GM23248 (cell line): ENCODE measurements around the gene FAM180A. TPM values are rescaled to one million over a fixed set of nuclear protein-coding genes. Genes with fewer than 3 reads are reported as not detected.

ENCODE experiments used
- DNase-seq: peaks from one replicate; pipeline ENCODE4 v3.0.0-alpha.2; 2015
- H2AFZ ChIP-seq: fragments of 200-600 bp; sonication (generic); 2 replicates; pipeline ENCODE4 v1.6.1; 2016; ENCODE audit warnings: antibody characterized with exemption
- H3F3A ChIP-seq: fragments of 200-600 bp; sonication (generic); 2 replicates; pipeline ENCODE4 v1.6.1; 2016; ENCODE audit warnings: mild to moderate bottlenecking, antibody characterized with exemption, mixed run types; ENCODE audit not compliant: insufficient read depth
- H3K27ac ChIP-seq: fragments of 200-600 bp; sonication (generic); 2 replicates; pipeline ENCODE4 v1.5.1; 2016; ENCODE audit warnings: mild to moderate bottlenecking
- H3K27me3 ChIP-seq: fragments of 200-600 bp; sonication (generic); replicated peaks from 2 replicates; pipeline ENCODE4 v1.6.1; 2016; ENCODE audit warnings: mild to moderate bottlenecking; ENCODE audit not compliant: insufficient read depth
- H3K36me3 ChIP-seq: fragments of 200-600 bp; sonication (generic); 2 replicates; pipeline ENCODE4 v1.6.1; 2016; ENCODE audit warnings: low read depth, mild to moderate bottlenecking
- H3K4me1 ChIP-seq: fragments of 200-600 bp; sonication (generic); 2 replicates; pipeline ENCODE4 v1.6.1; 2016; ENCODE audit warnings: mild to moderate bottlenecking; ENCODE audit not compliant: insufficient read depth
- H3K4me2 ChIP-seq: fragments of 200-600 bp; sonication (generic); one replicate; pipeline ENCODE4 v1.6.1; 2016; ENCODE audit warnings: mild to moderate bottlenecking; ENCODE audit not compliant: unreplicated experiment
- H3K4me3 ChIP-seq: fragments of 200-600 bp; sonication (generic); 2 replicates; pipeline ENCODE4 v1.5.1; 2016; ENCODE audit warnings: mild to moderate bottlenecking
- H3K79me2 ChIP-seq: fragments of 200-600 bp; sonication (generic); 2 replicates; pipeline ENCODE4 v1.6.1; 2016; ENCODE audit warnings: mild to moderate bottlenecking; ENCODE audit not compliant: insufficient read depth
- H3K9ac ChIP-seq: fragments of 200-600 bp; sonication (generic); 2 replicates; pipeline ENCODE4 v1.6.1; 2016; ENCODE audit warnings: mild to moderate bottlenecking
- H3K9me2 ChIP-seq: fragments of 200-600 bp; sonication (generic); 2 replicates; pipeline ENCODE4 v1.6.1; 2016; ENCODE audit warnings: mixed run types, mild to moderate bottlenecking, moderate library complexity; ENCODE audit not compliant: insufficient read depth
- H3K9me3 ChIP-seq: fragments of 200-600 bp; sonication (generic); one replicate; pipeline ENCODE4 v1.6.1; 2017; ENCODE audit warnings: low read depth
- H4K20me1 ChIP-seq: fragments of 200-600 bp; sonication (generic); 2 replicates; pipeline ENCODE4 v1.6.0; 2016; ENCODE audit not compliant: insufficient read depth
- EZH2 ChIP-seq: fragments of 200-600 bp; sonication (generic); IDR thresholded peaks from 2 replicates; pipeline ENCODE4 v1.6.1; 2018; ENCODE audit warnings: antibody characterized with exemption, mild to moderate bottlenecking; ENCODE audit not compliant: insufficient read depth, poor library complexity, severe bottlenecking
- EZH2phosphoT487 ChIP-seq: fragments of 200-600 bp; sonication (generic); IDR thresholded peaks from 2 replicates; pipeline ENCODE4 v1.6.1; 2018; ENCODE audit warnings: antibody characterized with exemption, moderate library complexity, mild to moderate bottlenecking, low read depth; ENCODE audit not compliant: insufficient read depth
- WGBS, 2 experiments: methylation state at CpG; one replicate each; pipeline ENCODE4 v1.1.6; 2015 to 2017; ENCODE audit warnings: low lambda C conversion rate in 2 of 2, low coverage in 1 of 2; ENCODE audit errors: missing lambda C conversion rate in 2 of 2; 5-methylcytosine and 5-hydroxymethylcytosine counted together
- in situ Hi-C: fragments of 300-500 bp; cut with MboI; formaldehyde crosslinking; loops from 2 replicates; pipeline ENCODE4 v1.15.0; 2020
- polyA plus RNA-seq: library from polyadenylated mRNA; unstranded; fragments of >200 nt; fragmentation: Nextera tagmentation; extraction: Ambion mirVana; gene quantifications from 2 replicates; pipeline ENCODE4 v1.2.1, GENCODE V29; 2016
- total RNA-seq: library from RNA; depleted of rRNA; stranded (reverse); fragments of >200 nt; shearing (Covaris generic); gene quantifications from 2 replicates; pipeline ENCODE4 v1.2.3, GENCODE V29; 2014; rRNA removed

FAM180A gene
- total and polyA plus RNA-seq, 2 experiments from 2014 or later, result 50.3 to 60.1 TPM

DNA sequence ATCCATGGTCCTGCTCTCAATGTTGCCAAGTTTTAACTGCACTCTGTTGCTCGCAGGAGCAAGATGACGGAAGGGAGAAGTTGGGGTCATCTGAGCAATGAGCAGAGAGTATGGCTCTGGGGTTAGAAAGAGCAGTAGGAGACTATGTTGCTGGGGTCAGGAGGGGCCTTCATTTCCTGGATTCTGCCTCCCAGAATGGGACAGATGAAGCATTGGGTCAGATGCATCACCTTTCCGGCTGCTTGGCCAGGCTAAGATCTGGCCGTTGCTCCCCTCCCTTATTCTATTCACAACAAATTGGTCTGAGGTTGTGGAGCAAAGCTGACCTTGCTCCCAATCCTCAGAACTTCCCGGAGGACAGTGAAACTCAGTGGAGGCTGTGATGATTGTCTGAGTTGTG is 63.9 kb downstream of the FAM180A start:
- peak overlapping the region; percentile 9; the same call in 1 of the 2 replicates for H3K9ac ChIP-seq
- H4K20me1 ChIP-seq, result no peaks in the 10 kb centered on the region
- no peaks in the 10 kb centered on the region for H3K9me2 ChIP-seq
- H3K36me3 ChIP-seq, result peaks cover 9% of the 10 kb centered on the region; the same call in 1 of the 2 replicates
- H3K27ac ChIP-seq, result peak overlapping the region; percentile 49
- DNase-seq, result no peak
- H3K4me2 ChIP-seq, result peak overlapping the region; percentile 38
- H3K4me1 ChIP-seq, result peaks cover 28% of the 10 kb centered on the region
- TF ChIP-seq EZH2phosphoT487 (no peak), EZH2 (no peak)
- H3K79me2 ChIP-seq, result peaks cover 92% of the 10 kb centered on the region
- H3K9me3 ChIP-seq, result no peaks in the 10 kb centered on the region
- 92 to 96% methylated on average over 5 of the region's 5 CpGs for WGBS, 2 experiments
- no peak overlapping the region for H3K4me3 ChIP-seq
- H3K27me3 ChIP-seq, result no peaks in the 10 kb centered on the region
- peaks cover 27% of the 10 kb centered on the region for H3F3A ChIP-seq
- in situ Hi-C loops, result no loop called here
- H2AFZ ChIP-seq, result no peak overlapping the region

DNA sequence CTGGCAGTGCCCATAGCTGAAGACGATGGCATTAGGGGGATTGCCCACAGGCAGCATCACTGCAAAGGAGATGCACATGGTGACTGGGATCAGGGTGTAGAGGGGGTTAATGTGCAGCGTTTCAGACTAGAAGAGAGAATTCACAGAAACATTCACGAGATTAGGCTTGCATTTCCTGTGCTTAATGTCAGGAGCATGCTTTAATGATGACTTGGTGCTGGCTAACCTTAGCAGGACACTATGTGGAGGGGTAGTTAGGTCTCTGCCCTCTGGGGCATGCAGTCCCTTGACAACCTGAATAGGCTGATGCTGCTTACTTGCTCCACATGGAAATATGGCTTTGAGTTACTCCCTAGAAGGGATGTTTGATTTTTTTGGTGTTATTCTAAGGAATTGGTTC is 64.5 kb downstream of the FAM180A start:
- TF ChIP-seq EZH2phosphoT487 (no peak), EZH2 (no peak)
- WGBS, 2 experiments, result 35% methylated on average over 3 of the region's 3 CpGs
- no peak overlapping the region for H2AFZ ChIP-seq
- H3K27me3 ChIP-seq, result no peaks in the 10 kb centered on the region
- H4K20me1 ChIP-seq, result no peaks in the 10 kb centered on the region
- in situ Hi-C loops, result no loop called here
- H3K4me3 ChIP-seq, result no peak overlapping the region
- H3K79me2 ChIP-seq, result peaks cover 93% of the 10 kb centered on the region
- peaks cover 4% of the 10 kb centered on the region; the same call in 1 of the 2 replicates for H3K36me3 ChIP-seq
- peak overlapping the region; percentile 38 for H3K4me2 ChIP-seq
- peaks cover 33% of the 10 kb centered on the region for H3K4me1 ChIP-seq
- DNase-seq, result peak; percentile 64
- H3K9me3 ChIP-seq, result no peaks in the 10 kb centered on the region
- 0 out of 2 replicates have a peak overlapping the region, but pooled peaks have one; percentile 9 for H3K9ac ChIP-seq
- peaks cover 31% of the 10 kb centered on the region for H3F3A ChIP-seq
- no peaks in the 10 kb centered on the region for H3K9me2 ChIP-seq
- H3K27ac ChIP-seq, result peak overlapping the region; percentile 49

DNA sequence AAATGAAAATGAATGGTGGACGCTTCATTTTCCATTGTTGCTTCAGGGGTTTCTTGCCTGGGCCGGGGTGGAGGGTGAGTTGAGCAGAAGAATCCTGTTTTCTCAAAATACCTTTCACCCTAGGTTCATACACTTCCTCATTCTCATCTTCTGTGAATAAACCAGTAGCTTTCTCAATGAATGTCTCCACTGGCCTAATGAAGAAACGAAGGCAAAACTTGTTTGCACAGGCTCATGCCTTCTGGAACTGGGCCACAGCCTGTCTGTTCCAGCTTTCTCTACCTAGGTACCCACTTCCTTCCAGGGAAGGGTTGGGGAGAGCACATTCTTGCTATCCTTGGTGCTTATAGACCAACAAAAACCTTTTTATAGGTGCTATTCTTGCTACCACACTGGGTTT is 65.0 kb downstream of the FAM180A start:
- Histone ChIP-seq H3K9ac (no peak overlapping the region), H3K27me3 (no peaks in the 10 kb centered on the region), H4K20me1 (no peaks in the 10 kb centered on the region), H3K4me3 (no peak overlapping the region), H2AFZ (no peak overlapping the region), H3K79me2 (peaks cover 92% of the 10 kb centered on the region), H3K27ac (peak overlapping the region; percentile 49; the same call in 1 of the 2 replicates), H3K9me3 (no peaks in the 10 kb centered on the region), H3F3A (peaks cover 33% of the 10 kb centered on the region), H3K9me2 (no peaks in the 10 kb centered on the region), H3K4me1 (peaks cover 38% of the 10 kb centered on the region), H3K4me2 (peak overlapping the region; percentile 38), H3K36me3 (no peaks in the 10 kb centered on the region)
- 97 to 99% methylated on average over 3 of the region's 3 CpGs for WGBS, 2 experiments
- TF ChIP-seq EZH2 (no peak), EZH2phosphoT487 (no peak)
- DNase-seq, result no peak
- in situ Hi-C loops, result no loop called here

DNA sequence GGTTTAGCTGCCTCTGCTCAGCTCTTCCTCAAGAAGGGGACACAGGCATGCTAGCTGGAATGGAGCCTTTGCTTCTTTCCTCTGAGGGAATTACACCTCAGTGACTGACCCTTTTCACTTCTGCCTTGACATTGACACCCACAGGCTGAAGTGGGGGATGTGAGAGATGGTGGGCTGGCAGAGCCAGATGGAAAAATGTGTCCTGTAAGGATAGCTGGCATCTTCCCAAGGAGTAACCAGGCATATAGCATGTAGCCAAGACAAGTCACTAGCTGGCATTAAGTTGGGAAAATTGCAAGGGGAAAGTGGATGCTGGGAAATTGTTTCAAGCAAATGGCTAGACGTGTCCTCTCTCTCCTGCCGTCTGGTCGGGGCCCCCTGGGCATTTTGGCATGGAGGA is 66.4 kb downstream of the FAM180A start:
- Histone ChIP-seq H3K4me1 (peaks cover 44% of the 10 kb centered on the region), H3K27me3 (no peaks in the 10 kb centered on the region), H3K9me3 (no peaks in the 10 kb centered on the region), H3K36me3 (no peaks in the 10 kb centered on the region), H3K4me2 (no peak overlapping the region), H3K9me2 (no peaks in the 10 kb centered on the region), H3K27ac (no peak overlapping the region), H3F3A (peaks cover 33% of the 10 kb centered on the region), H4K20me1 (no peaks in the 10 kb centered on the region), H3K4me3 (no peak overlapping the region), H2AFZ (no peak overlapping the region), H3K9ac (no peak overlapping the region), H3K79me2 (peaks cover 92% of the 10 kb centered on the region)
- TF ChIP-seq EZH2 (no peak), EZH2phosphoT487 (no peak)
- 96 to 100% methylated on average over 3 of the region's 3 CpGs for WGBS, 2 experiments
- in situ Hi-C loops, result no loop called here
- peak; percentile 13 for DNase-seq

DNA sequence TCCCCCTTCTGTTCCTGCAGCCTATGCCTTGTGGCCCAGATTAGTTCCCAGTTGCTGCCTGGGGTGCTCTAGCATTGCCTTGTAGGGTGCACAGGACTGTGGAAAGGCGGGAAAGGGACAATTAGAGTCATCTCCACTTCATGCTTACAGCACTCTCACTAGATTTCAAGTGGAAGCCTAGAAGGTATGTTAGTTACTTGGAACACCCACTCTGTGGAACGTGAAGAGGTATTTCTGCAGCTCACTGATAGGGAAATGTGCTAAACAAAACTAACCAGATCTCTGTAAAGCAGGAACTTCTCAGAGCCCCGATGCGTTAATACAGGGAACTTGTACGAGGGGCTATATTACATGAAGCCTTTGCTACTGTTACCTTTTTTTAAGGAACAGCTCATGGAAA is 66.9 kb downstream of the FAM180A start:
- Histone ChIP-seq H3F3A (peaks cover 33% of the 10 kb centered on the region), H3K4me1 (peaks cover 44% of the 10 kb centered on the region), H3K9me3 (no peaks in the 10 kb centered on the region), H3K9me2 (no peaks in the 10 kb centered on the region), H3K27ac (no peak overlapping the region), H4K20me1 (no peaks in the 10 kb centered on the region), H3K36me3 (no peaks in the 10 kb centered on the region), H3K4me2 (no peak overlapping the region), H3K9ac (no peak overlapping the region), H3K4me3 (no peak overlapping the region), H2AFZ (no peak overlapping the region), H3K79me2 (peaks cover 93% of the 10 kb centered on the region), H3K27me3 (no peaks in the 10 kb centered on the region)
- in situ Hi-C loops, result no loop called here
- WGBS, 2 experiments, result 88 to 90% methylated on average over 5 of the region's 5 CpGs
- TF ChIP-seq EZH2phosphoT487, result no peak
- no peak for DNase-seq

Other genes starting within 250 kb of the FAM180A start
- gene CNOT4, start 238.7 kb downstream of the FAM180A start, total RNA-seq, result 6.7 and 9.1 TPM in 2 replicates
- 18.2 and 18.4 TPM in 2 replicates for gene CNOT4, start 238.7 kb downstream of the FAM180A start, polyA plus RNA-seq
- gene NUP205, start 190.9 kb downstream of the FAM180A start, total RNA-seq, result 31.8 and 45.7 TPM in 2 replicates
- 17.4 and 18.5 TPM in 2 replicates for gene NUP205, start 190.9 kb downstream of the FAM180A start, polyA plus RNA-seq
- 11.3 and 16.9 TPM in 2 replicates for gene STMP1, start 86.3 kb downstream of the FAM180A start, total RNA-seq
- gene STMP1, start 86.3 kb downstream of the FAM180A start, polyA plus RNA-seq, result 93.2 and 97.0 TPM in 2 replicates
- 0.11 TPM in 1 of 2 replicates, not detected in the other for gene SLC13A4, start 20.6 kb downstream of the FAM180A start, total RNA-seq
- 0.62 and 1.9 TPM in 2 replicates for gene SLC13A4, start 20.6 kb downstream of the FAM180A start, polyA plus RNA-seq
- 145 and 159 TPM in 2 replicates for gene MTPN, start 228.5 kb upstream of the FAM180A start, total RNA-seq
- gene MTPN, start 228.5 kb upstream of the FAM180A start, polyA plus RNA-seq, result 130 and 133 TPM in 2 replicates